Aorta (tissue), 5 donors: Measurements from ENCODE around the gene TBL1X. TPM values are rescaled to one million over a fixed set of nuclear protein-coding genes. Genes with fewer than 3 reads are reported as not detected.

Experiments
- ATAC-seq: fragments of 200-7000 bp; cut with Tn5 transposase; one replicate; pipeline ENCODE4 v1.9.1; 2022; ENCODE audit warnings: moderate library complexity; ENCODE audit not compliant: low FRiP score
- DNase-seq, 2 donors: peaks; one replicate each; pipeline ENCODE4 v3.0.0-alpha.2; 2020
- H3K27ac ChIP-seq, 2 donors: one replicate each; pipeline ENCODE4 v1.5.1; 2013; ENCODE audit warnings: low read length in 2 of 2, mild to moderate bottlenecking in 2 of 2, moderate library complexity in 2 of 2, control low read depth in 1 of 2, inconsistent platforms in 1 of 2, low read depth in 1 of 2
- H3K27me3 ChIP-seq, 2 donors: one replicate each; pipeline ENCODE4 v1.6.1; 2013; ENCODE audit warnings: control low read depth in 1 of 2, low read length in 1 of 2, mild to moderate bottlenecking in 1 of 2, moderate library complexity in 1 of 2; ENCODE audit not compliant: insufficient read depth in 2 of 2, control insufficient read depth in 1 of 2
- H3K36me3 ChIP-seq, 2 donors: one replicate each; pipeline ENCODE4 v1.6.1; 2013; ENCODE audit warnings: control low read depth in 1 of 2, low read length in 1 of 2, mild to moderate bottlenecking in 1 of 2; ENCODE audit not compliant: insufficient read depth in 2 of 2, control insufficient read depth in 1 of 2
- H3K4me1 ChIP-seq, 2 donors: one replicate each; pipeline ENCODE4 v1.6.1; 2013; ENCODE audit warnings: low read length in 2 of 2, control low read depth in 1 of 2, mild to moderate bottlenecking in 1 of 2, moderate library complexity in 1 of 2; ENCODE audit not compliant: insufficient read depth in 2 of 2, control insufficient read depth in 1 of 2
- H3K4me3 ChIP-seq, 2 donors: one replicate each; pipeline ENCODE4 v1.5.1; 2013; ENCODE audit warnings: low read length in 2 of 2, control low read depth in 1 of 2, mild to moderate bottlenecking in 1 of 2
- H3K9me3 ChIP-seq: one replicate; pipeline ENCODE4 v1.6.1; 2013; ENCODE audit warnings: mild to moderate bottlenecking, low read length; ENCODE audit not compliant: control insufficient read depth
- WGBS, 2 donors: extraction: QIAGEN DNeasy Blood & Tissue Kit; methylation state at CpG; one replicate each; pipeline ENCODE4 v1.1.7; 2013; 5-methylcytosine and 5-hydroxymethylcytosine counted together
- intact Hi-C, 2 donors: fragments of 100-400 bp; cut with DNase I; formaldehyde crosslinking; loops; one replicate each; pipeline versions ENCODE4 v1.14.2 to v1.15.0; 2022
- polyA plus RNA-seq, 2 donors: library from polyadenylated mRNA; stranded (reverse); fragments of 200-250 nt; gene quantifications; one replicate each; pipeline ENCODE4 v1.2.3, GENCODE V29; 2013
- total RNA-seq, 2 donors: library from RNA; stranded (reverse); fragmentation: NEBNext Ultra II Directional; extraction: Animal tissue kit (Norgen Biotek cat#: 25700); gene quantifications; one replicate each; pipeline ENCODE4 v1.2.1, GENCODE V29; 2021
- donor health status: healthy with polysubstance abuse.
- donor health status: Bipolar disorder and iron deficiency.
- donor health status: DM: no; HTN: no; CAD: no.
- donor health status: DM: no; HTN: no; CAD: no.
- donor health status: DM: yes; HTN: yes; CAD: no.

Gene TBL1X
- total and polyA plus RNA-seq, 4 donors = 8.9 to 81.2 (median 27.5) TPM

GRCh38 chrX:9781941-9782340 lies 317.1 kb downstream of the TBL1X start:
- Histone ChIP-seq H3K4me3 (no peak overlapping the region), H3K36me3 (no peaks in the 10 kb centered on the region), H3K27me3 (no peaks in the 10 kb centered on the region), H3K9me3 (no peaks in the 10 kb centered on the region), H3K4me1 (no peaks in the 10 kb centered on the region), H3K27ac (no peak overlapping the region)
- ATAC-seq = no peak
- intact Hi-C loops = no loop called here
- DNase-seq = no peak
- WGBS, 2 donors = 83 to 84% methylated on average over 7 of the region's 7 CpGs

- WGBS, 2 donors = 92 to 96% methylated on average over 8 of the region's 8 CpGs
- intact Hi-C loops = no loop called here
Observed at GRCh38 chrX:9784332-9784731, 319.5 kb downstream of the TBL1X start.

GRCh38 chrX:9785254-9785943 lies 320.5 kb downstream of the TBL1X start:
- 15 to 21% methylated on average over 37 to 58 of the region's 58 CpGs for WGBS, 2 donors
- ATAC-seq = no peak
- H3K27ac ChIP-seq = no peak overlapping the region

More at GRCh38 chrX:9784332-9784731, 319.5 kb downstream of the TBL1X start:
- Histone ChIP-seq H3K27me3 (no peaks in the 10 kb centered on the region), H3K27ac (no peak overlapping the region), H3K4me1 (no peaks in the 10 kb centered on the region), H3K36me3 (no peaks in the 10 kb centered on the region), H3K4me3 (no peak overlapping the region), H3K9me3 (no peaks in the 10 kb centered on the region)
- ATAC-seq = no peak
- no peak for DNase-seq

GRCh38 chrX:9785944-9786797 lies 321.3 kb downstream of the TBL1X start, which contains the start of gene SHROOM2:
TSS of gene SHROOM2 (plus strand) at chrX:9786429. CDS start at chrX:9786546, 117 bp downstream.
- WGBS, 2 donors = 0 to 8% methylated on average over 32 to 132 of the region's 132 CpGs
- H3K27ac ChIP-seq = no peak within 1 kb of the TSS
- ATAC-seq = no peak
- H3K27me3 ChIP-seq = no peaks in the 10 kb centered on the region
- intact Hi-C loops = no loop called here
- peak within 1 kb of the TSS; percentile 52 to 63 for H3K4me3 ChIP-seq
- H3K36me3 ChIP-seq = no peaks in the 10 kb centered on the region
- no peaks in the 10 kb centered on the region for H3K9me3 ChIP-seq
- no peaks in the 10 kb centered on the region for H3K4me1 ChIP-seq
- DNase-seq = no peak

More at GRCh38 chrX:9785254-9785943, 320.5 kb downstream of the TBL1X start:
- no peaks in the 10 kb centered on the region for H3K36me3 ChIP-seq
- intact Hi-C loops = no loop called here
- peak overlapping the region; percentile 39 to 52 for H3K4me3 ChIP-seq
- H3K9me3 ChIP-seq = no peaks in the 10 kb centered on the region
- H3K27me3 ChIP-seq = no peaks in the 10 kb centered on the region
- DNase-seq = no peak
- no peaks in the 10 kb centered on the region for H3K4me1 ChIP-seq

- Histone ChIP-seq H3K36me3 (no peaks in the 10 kb centered on the region), H3K4me3 (peak overlapping the region; percentile 52 to 63), H3K4me1 (no peaks in the 10 kb centered on the region), H3K27me3 (no peaks in the 10 kb centered on the region), H3K27ac (no peak overlapping the region), H3K9me3 (no peaks in the 10 kb centered on the region)
- DNase-seq = no peak
- no peak for ATAC-seq
- WGBS, 2 donors = 15 to 17% methylated on average over 29 to 45 of the region's 45 CpGs
- intact Hi-C loops = no loop called here
Observed at GRCh38 chrX:9786798-9787635, 322.2 kb downstream of the TBL1X start.

- H3K9me3 ChIP-seq = no peaks in the 10 kb centered on the region
- DNase-seq = no peak
- H3K27me3 ChIP-seq = no peaks in the 10 kb centered on the region
- ATAC-seq = no peak
- H3K4me3 ChIP-seq = no peak overlapping the region
- H3K27ac ChIP-seq = no peak overlapping the region
- no peaks in the 10 kb centered on the region for H3K4me1 ChIP-seq
- intact Hi-C loops = no loop called here
- H3K36me3 ChIP-seq = no peaks in the 10 kb centered on the region
- 13 to 28% methylated on average over 2 of the region's 2 CpGs for WGBS, 2 donors
Observed at GRCh38 chrX:9788911-9789310, 324.1 kb downstream of the TBL1X start.

GRCh38 chrX:9789555-9789954 lies 324.7 kb downstream of the TBL1X start:
- Histone ChIP-seq H3K4me1 (no peaks in the 10 kb centered on the region), H3K4me3 (no peak overlapping the region), H3K9me3 (no peaks in the 10 kb centered on the region), H3K36me3 (no peaks in the 10 kb centered on the region), H3K27me3 (no peaks in the 10 kb centered on the region), H3K27ac (no peak overlapping the region)
- intact Hi-C loops = no loop called here
- ATAC-seq (no peak), DNase-seq (no peak)
- 56 to 84% methylated on average over 5 of the region's 5 CpGs for WGBS, 2 donors
